ENCODE results near the gene VIM. TPM values are rescaled to one million over a fixed set of nuclear protein-coding genes. Genes with fewer than 3 reads are reported as not detected.
A peak's percentile ranks its signal among the peaks of the same experiment; 100 is the strongest.

Gene VIM
- total RNA-seq, 5 donors from 2014 or later (not counting 1 experiment from before 2014, with no cell fraction given), result 704 to 1,632 (median 1,212) TPM

DNA sequence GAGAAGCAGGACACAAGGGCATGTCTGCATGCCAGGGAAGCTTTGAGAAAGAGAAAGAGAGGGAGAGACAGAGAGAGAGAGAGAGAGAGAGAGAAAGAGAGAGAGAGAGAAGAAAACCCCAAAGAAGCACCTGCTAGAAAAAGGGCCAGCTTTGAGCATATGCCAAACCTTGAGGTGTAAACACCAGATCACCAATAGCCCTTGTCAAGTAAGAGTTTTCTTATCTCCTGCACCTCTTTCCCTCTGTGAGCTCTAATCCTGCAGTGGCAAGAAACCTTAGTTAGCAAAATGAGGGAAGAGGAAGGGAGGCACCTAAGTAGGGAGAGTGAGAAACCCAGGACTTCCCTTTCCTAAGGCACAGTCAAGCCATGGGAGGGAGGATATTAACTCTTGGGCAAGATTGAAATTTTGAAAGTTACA is 15.2 kb upstream of the VIM start:
- H3K27ac Mint-ChIP-seq, result peak overlapping the region in 1 of 2 donors; percentile 34
- ATAC-seq (replicated peaks in 1 of 4), result no peak
- Histone ChIP-seq H3K27me3 (replicated peaks in 1 of 2; ENCODE audit: control insufficient read depth in 2 of 2, extremely low read depth in 1 of 2, insufficient read depth in 2 of 2, low read length in 1 of 2) (no peaks in the 10 kb centered on the region), H3K9me3 (no peaks in the 10 kb centered on the region), H3K4me3 (ENCODE audit: control insufficient read depth in 1 of 2, extremely low read depth in 1 of 2, low read length in 1 of 2) (no peak overlapping the region), H3K36me3 (ENCODE audit: control insufficient read depth in 2 of 2, extremely low read depth in 1 of 2, insufficient read depth in 1 of 2, low read length in 1 of 2) (peaks cover 0 to 9% of the 10 kb centered on the region in 2 donors), H3K27ac (ENCODE audit: low read length) (no peak overlapping the region), H3K4me1 (ENCODE audit: control insufficient read depth in 1 of 2, extremely low read depth in 1 of 2, insufficient read depth in 2 of 2, low read length in 2 of 2) (peaks cover 4 to 6% of the 10 kb centered on the region in 2 experiments)
- H3K27me3 Mint-ChIP-seq, result no peaks in the 10 kb centered on the region
- no peak for DNase-seq
- H3K4me3 Mint-ChIP-seq, result no peak overlapping the region
- ChIA-PET POLR2A (interaction anchor here in 1 of 2 donors (0.6 kb wide), 1 partner anchor 210 kb away, joined by 4 read pairs; no protein-coding TSS in a partner anchor), CTCF (no interaction called here)
- H3K4me1 Mint-ChIP-seq, result peaks cover 8 to 36% (median 31%) of the 10 kb centered on the region in 3 donors
- no peaks in the 10 kb centered on the region for H3K9me3 Mint-ChIP-seq
- H3K36me3 Mint-ChIP-seq, result peaks cover 18% of the 10 kb centered on the region

DNA sequence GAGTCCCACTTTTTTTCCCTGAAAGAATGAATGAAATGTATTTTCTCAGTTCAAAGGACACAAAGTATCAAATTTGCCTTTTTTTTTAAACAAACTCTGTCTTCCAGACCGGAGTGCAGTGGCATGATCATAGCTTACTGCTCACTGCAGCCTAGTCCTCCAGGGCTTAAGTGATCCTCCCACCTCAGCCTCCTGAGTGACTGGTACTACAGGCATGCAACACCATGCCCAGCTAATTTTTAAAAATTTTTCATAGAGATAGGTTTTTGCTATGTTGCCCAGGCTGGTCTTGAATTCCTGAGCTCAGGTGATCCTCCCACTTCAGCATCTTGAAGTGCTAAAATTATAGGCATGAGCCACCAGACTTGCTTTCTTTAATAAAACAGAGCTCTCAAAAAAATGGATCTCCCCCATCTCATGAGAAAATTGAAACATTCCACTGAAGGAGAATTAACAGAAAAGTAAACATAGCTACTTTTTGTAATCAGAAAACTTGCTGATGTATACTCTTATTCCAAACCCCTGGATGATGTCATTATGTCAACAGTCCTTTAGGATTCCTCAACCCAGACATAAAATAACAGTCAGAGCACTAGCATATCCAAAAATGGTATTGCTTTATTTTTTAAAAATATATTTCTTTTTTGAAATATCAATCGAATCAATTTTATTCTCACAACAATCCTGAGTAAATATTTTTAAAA is 14.2 kb upstream of the VIM start:
- Mint-ChIP-seq H3K27ac (no peak overlapping the region), H3K4me1 (peaks cover 8 to 35% (median 25%) of the 10 kb centered on the region in 3 donors), H3K27me3 (no peaks in the 10 kb centered on the region), H3K36me3 (peaks cover 21% of the 10 kb centered on the region), H3K9me3 (no peaks in the 10 kb centered on the region), H3K4me3 (no peak overlapping the region)
- no peak for ATAC-seq (replicated peaks in 1 of 4)
- H3K9me3 ChIP-seq, result no peaks in the 10 kb centered on the region
- WGBS (ENCODE audit: insufficient coverage), result no CpG with 5 or more reads among the region's 2 CpGs
- CTCF ChIA-PET, result interaction anchor here in 1 of 2 donors (0.6 to 1.2 kb wide), 2 partner anchors 12 to 386 kb away, joined by 3 to 4 read pairs; no protein-coding TSS in a partner anchor
- H3K36me3 ChIP-seq (ENCODE audit: control insufficient read depth in 2 of 2, extremely low read depth in 1 of 2, insufficient read depth in 1 of 2, low read length in 1 of 2), result peaks cover 0 to 9% of the 10 kb centered on the region in 2 donors
- peaks cover 2 to 4% of the 10 kb centered on the region in 2 experiments for H3K4me1 ChIP-seq (ENCODE audit: control insufficient read depth in 1 of 2, extremely low read depth in 1 of 2, insufficient read depth in 2 of 2, low read length in 2 of 2)
- no peak for DNase-seq
- no peak overlapping the region for H3K4me3 ChIP-seq (ENCODE audit: control insufficient read depth in 1 of 2, extremely low read depth in 1 of 2, low read length in 1 of 2)
- H3K27ac ChIP-seq (ENCODE audit: low read length), result no peak overlapping the region
- POLR2A ChIA-PET, result interaction anchor here in 1 of 2 donors (0.6 to 1.5 kb wide), 4 partner anchors 12 to 198 kb away, joined by 3 to 5 read pairs (median 4); partner anchors contain the start of gene TRDMT1
- no peaks in the 10 kb centered on the region for H3K27me3 ChIP-seq (replicated peaks in 1 of 2; ENCODE audit: control insufficient read depth in 2 of 2, extremely low read depth in 1 of 2, insufficient read depth in 2 of 2, low read length in 1 of 2)

DNA sequence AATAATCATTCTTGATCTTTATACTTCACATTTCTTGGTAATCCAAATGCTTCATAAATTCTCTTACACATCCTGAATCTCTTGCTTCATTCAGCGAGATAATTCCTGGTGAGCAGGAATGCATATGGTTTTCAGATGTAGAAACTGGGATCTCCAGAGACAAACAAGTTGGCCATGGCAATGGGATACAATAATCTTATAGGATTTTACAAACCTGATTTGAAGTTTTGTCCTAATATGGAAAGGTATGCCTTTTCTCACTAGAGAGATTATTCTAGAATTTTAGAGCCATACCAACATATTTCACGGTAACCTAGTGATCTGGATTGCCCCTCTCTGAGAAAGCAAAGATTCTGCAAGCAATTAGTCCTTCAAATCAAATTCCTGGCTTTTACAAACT is 13.5 kb upstream of the VIM start:
- ChIA-PET CTCF (no interaction called here), POLR2A (interaction anchor here in 1 of 2 donors (0.6 to 1.5 kb wide), 2 partner anchors 13 to 15 kb away, joined by 4 to 5 read pairs; partner anchors contain the start of gene TRDMT1)
- Mint-ChIP-seq H3K4me1 (peaks cover 8 to 31% (median 25%) of the 10 kb centered on the region in 3 donors), H3K27ac (no peak overlapping the region), H3K4me3 (no peak overlapping the region), H3K9me3 (no peaks in the 10 kb centered on the region), H3K36me3 (peaks cover 21% of the 10 kb centered on the region), H3K27me3 (no peaks in the 10 kb centered on the region)
- WGBS (ENCODE audit: insufficient coverage), result no CpG with 5 or more reads among the region's 2 CpGs
- DNase-seq (no peak), ATAC-seq (replicated peaks in 1 of 4) (no peak)
- Histone ChIP-seq H3K36me3 (ENCODE audit: control insufficient read depth in 2 of 2, extremely low read depth in 1 of 2, insufficient read depth in 1 of 2, low read length in 1 of 2) (peaks cover 0 to 9% of the 10 kb centered on the region in 2 donors), H3K4me3 (ENCODE audit: control insufficient read depth in 1 of 2, extremely low read depth in 1 of 2, low read length in 1 of 2) (no peak overlapping the region), H3K27me3 (replicated peaks in 1 of 2; ENCODE audit: control insufficient read depth in 2 of 2, extremely low read depth in 1 of 2, insufficient read depth in 2 of 2, low read length in 1 of 2) (no peaks in the 10 kb centered on the region), H3K27ac (ENCODE audit: low read length) (no peak overlapping the region), H3K4me1 (ENCODE audit: control insufficient read depth in 1 of 2, extremely low read depth in 1 of 2, insufficient read depth in 2 of 2, low read length in 2 of 2) (peaks cover 2 to 4% of the 10 kb centered on the region in 2 experiments), H3K9me3 (no peaks in the 10 kb centered on the region)

DNA sequence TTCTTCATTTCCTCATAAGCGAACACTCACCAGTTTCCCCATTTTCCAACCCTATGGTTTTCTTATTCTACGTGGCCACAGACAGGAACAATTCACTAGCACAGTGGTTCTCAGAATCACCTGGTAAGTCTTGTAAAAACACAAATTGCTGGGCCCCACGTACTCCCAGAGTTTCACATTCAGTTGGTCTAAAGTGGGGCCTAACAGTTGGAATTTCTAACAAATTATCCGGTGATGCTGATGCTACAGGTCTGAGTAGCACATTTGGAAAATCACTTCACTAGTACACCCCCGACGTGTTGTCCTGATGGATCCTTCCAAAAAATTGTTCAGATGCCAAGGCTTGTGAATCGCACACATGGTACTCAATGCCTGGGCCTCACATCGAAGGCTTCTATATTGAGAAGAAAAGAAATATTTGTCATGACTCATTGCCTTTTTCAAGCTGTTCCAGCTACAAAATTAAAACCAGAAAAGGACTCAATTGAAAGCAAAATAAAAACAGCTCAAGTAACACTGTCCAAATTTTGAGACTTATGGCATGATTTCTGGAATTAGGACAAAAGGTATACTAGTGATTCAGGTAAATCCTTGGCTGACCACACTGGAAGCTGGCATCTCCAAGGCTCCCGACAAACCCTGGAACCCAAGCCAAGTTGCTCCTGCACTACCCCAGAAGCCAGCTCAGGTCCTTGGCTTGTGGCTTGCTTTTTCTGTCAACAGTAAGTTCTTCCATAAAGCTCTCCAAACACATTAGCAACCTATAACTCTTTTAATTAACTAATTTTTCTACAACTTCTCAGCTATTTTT is 12.9 kb upstream of the VIM start:
- ChIA-PET POLR2A (interaction anchor here in 1 of 2 donors (1.6 kb wide), 1 partner anchor 14 kb away, joined by 11 read pairs; no protein-coding TSS in a partner anchor), CTCF (interaction anchor here in 1 of 2 donors (0.6 to 1.3 kb wide), 3 partner anchors 12 to 391 kb away, joined by 3 to 6 read pairs (median 3); no protein-coding TSS in a partner anchor)
- Histone ChIP-seq H3K4me1 (ENCODE audit: control insufficient read depth in 1 of 2, extremely low read depth in 1 of 2, insufficient read depth in 2 of 2, low read length in 2 of 2) (peaks cover 2 to 4% of the 10 kb centered on the region in 2 experiments), H3K27me3 (replicated peaks in 1 of 2; ENCODE audit: control insufficient read depth in 2 of 2, extremely low read depth in 1 of 2, insufficient read depth in 2 of 2, low read length in 1 of 2) (no peaks in the 10 kb centered on the region), H3K4me3 (ENCODE audit: control insufficient read depth in 1 of 2, extremely low read depth in 1 of 2, low read length in 1 of 2) (no peak overlapping the region), H3K27ac (ENCODE audit: low read length) (peak overlapping the region; percentile 86), H3K36me3 (ENCODE audit: control insufficient read depth in 2 of 2, extremely low read depth in 1 of 2, insufficient read depth in 1 of 2, low read length in 1 of 2) (peaks cover 0 to 9% of the 10 kb centered on the region in 2 donors), H3K9me3 (no peaks in the 10 kb centered on the region)
- Mint-ChIP-seq H3K4me3 (no peak overlapping the region), H3K27ac (peak overlapping the region in 1 of 2 donors; percentile 22), H3K9me3 (no peaks in the 10 kb centered on the region), H3K36me3 (peaks cover 21% of the 10 kb centered on the region), H3K4me1 (peaks cover 8 to 32% (median 25%) of the 10 kb centered on the region in 3 donors), H3K27me3 (no peaks in the 10 kb centered on the region)
- 84% methylated on average over 5 of the region's 9 CpGs for WGBS (ENCODE audit: insufficient coverage)
- no peak for DNase-seq
- no peak for ATAC-seq (replicated peaks in 1 of 4)

DNA sequence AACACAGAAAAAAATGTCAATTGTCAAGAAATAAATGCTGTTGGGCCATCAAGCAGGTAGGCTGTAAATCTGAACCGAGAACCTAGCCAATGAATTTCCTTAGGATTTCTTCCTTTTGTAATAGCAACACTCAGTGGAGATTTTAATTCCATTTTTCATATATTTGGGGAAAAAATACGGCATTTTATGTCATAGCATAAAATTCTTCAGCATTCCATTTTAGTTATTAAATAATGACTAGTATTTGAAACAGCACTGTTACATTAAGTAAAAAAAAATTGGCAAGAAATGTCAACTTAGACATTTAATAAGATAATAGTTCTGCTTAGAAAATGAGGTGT is 12.3 kb upstream of the VIM start:
- Histone ChIP-seq H3K4me1 (ENCODE audit: control insufficient read depth in 1 of 2, extremely low read depth in 1 of 2, insufficient read depth in 2 of 2, low read length in 2 of 2) (peaks cover 2 to 4% of the 10 kb centered on the region in 2 experiments), H3K27ac (ENCODE audit: low read length) (peak overlapping the region; percentile 86), H3K36me3 (ENCODE audit: control insufficient read depth in 2 of 2, extremely low read depth in 1 of 2, insufficient read depth in 1 of 2, low read length in 1 of 2) (peaks cover 0 to 9% of the 10 kb centered on the region in 2 donors), H3K9me3 (no peaks in the 10 kb centered on the region), H3K4me3 (ENCODE audit: control insufficient read depth in 1 of 2, extremely low read depth in 1 of 2, low read length in 1 of 2) (no peak overlapping the region), H3K27me3 (replicated peaks in 1 of 2; ENCODE audit: control insufficient read depth in 2 of 2, extremely low read depth in 1 of 2, insufficient read depth in 2 of 2, low read length in 1 of 2) (no peaks in the 10 kb centered on the region)
- ChIA-PET CTCF (interaction anchor here in 1 of 2 donors (1.0 to 1.3 kb wide), 2 partner anchors 11 to 392 kb away, joined by 3 to 6 read pairs; no protein-coding TSS in a partner anchor), POLR2A (interaction anchor here in 1 of 2 donors (1.6 kb wide), 1 partner anchor 14 kb away, joined by 11 read pairs; no protein-coding TSS in a partner anchor)
- Mint-ChIP-seq H3K4me1 (peaks cover 8 to 34% (median 26%) of the 10 kb centered on the region in 3 donors), H3K9me3 (no peaks in the 10 kb centered on the region), H3K27me3 (no peaks in the 10 kb centered on the region), H3K4me3 (no peak overlapping the region), H3K27ac (peak overlapping the region; percentile 85 to 88), H3K36me3 (peaks cover 21% of the 10 kb centered on the region)
- no CpG with 5 or more reads among the region's 2 CpGs for WGBS (ENCODE audit: insufficient coverage)
- no peak for ATAC-seq (replicated peaks in 1 of 4)
- DNase-seq, result no peak

Measured in T-cell (primary cell).